Measurements from ENCODE around the gene RASAL3.

Gene RASAL3

DNA sequence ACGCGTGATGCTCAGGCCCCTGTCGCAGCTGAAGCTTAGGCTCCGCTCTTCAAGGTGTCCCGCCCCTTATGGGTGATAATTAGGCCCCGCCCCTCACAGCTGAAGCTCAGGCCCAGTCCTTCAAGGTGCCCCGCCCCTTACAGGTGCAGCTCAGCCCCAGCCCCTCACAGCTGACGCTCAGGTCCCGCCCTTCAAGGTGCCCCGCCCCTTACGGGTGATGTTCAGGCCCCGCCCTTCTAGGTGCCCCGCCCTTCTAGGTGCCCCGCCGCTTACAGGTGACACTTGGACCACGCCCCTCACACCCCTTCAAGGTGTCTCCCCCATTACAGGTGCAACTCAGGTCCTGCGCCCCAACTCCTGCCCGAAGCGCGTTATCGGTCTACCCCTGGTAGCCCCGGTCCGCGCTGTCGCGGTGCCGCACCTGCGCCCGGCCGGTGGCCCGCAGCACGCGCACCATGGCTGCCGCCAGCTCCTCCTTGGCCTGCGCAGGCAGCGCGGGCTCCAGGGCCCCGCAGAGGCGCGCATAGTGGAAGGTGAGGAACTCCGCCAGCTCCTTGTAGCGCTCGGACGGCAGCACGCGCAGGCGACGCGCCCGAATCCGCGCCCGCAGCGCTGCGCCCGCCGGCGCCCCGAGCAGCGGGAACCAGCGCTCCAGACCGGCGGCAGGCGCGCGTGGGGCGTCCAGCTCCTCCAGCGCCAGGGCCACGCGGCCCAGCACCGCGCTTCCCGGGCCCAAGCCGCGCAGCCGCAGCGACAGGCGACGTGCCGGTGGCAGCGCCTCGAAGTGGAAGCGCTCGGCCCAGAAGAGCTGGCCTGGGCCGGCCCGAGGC lies 7.3 kb downstream of the RASAL3 start:
- ATAC-seq = no peak

DNA sequence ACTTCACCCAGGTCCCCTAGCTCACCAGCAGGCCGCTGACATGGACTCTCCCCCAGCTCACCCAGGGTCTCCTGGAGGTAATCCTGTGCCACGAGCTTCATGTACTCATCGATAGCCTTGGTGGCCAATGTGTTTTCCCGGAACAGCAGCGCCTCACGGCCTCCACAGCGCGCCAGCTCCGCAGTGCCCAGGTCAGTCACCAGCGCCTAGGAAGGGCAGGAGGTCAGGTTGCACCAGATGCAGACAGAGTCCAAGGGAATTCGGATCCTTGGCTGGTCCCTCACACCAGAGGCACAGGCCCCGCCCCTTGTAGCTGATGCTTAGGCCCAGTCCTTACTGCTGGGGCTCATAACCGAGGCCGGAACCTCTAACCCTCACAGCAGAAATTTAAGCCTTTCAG lies 7.9 kb downstream of the RASAL3 start:
- TF ChIP-seq ZNF565 (CRISPR knock-in tag; conservative IDR thresholded peaks at IDR 0.05; ENCODE audit: low read depth) (no peak), ZC3H10 (CRISPR knock-in tag; IDR thresholded peaks at IDR 0.05) (no peak), TSHZ2 (CRISPR knock-in tag; IDR thresholded peaks at IDR 0.05) (no peak), ZNF8 (CRISPR knock-in tag; IDR thresholded peaks at IDR 0.05) (no peak), CREB5 (CRISPR knock-in tag; IDR thresholded peaks at IDR 0.05; ENCODE audit: low read depth) (no peak), ARNTL (CRISPR knock-in tag; IDR thresholded peaks at IDR 0.05; ENCODE audit: borderline replicate concordance, low read depth) (no peak)
- ATAC-seq = no peak

More for the DNA sequence above, 7.3 kb downstream of the RASAL3 start:
- TF ChIP-seq CSDC2 (CRISPR knock-in tag; IDR thresholded peaks at IDR 0.05) (no peak), ZNF8 (CRISPR knock-in tag; IDR thresholded peaks at IDR 0.05) (no peak), TCF4 (CRISPR knock-in tag; IDR thresholded peaks at IDR 0.05; ENCODE audit: borderline replicate concordance) (no peak), ISL1 (CRISPR knock-in tag; IDR thresholded peaks at IDR 0.05) (no peak), ZNF70 (CRISPR knock-in tag; IDR thresholded peaks at IDR 0.05) (no peak), ZNF565 (CRISPR knock-in tag; conservative IDR thresholded peaks at IDR 0.05; ENCODE audit: low read depth) (no peak), BACH2 (CRISPR knock-in tag; IDR thresholded peaks at IDR 0.05; ENCODE audit: borderline replicate concordance) (no peak), ARNTL (CRISPR knock-in tag; IDR thresholded peaks at IDR 0.05; ENCODE audit: borderline replicate concordance, low read depth) (no peak), ESRRG (CRISPR knock-in tag; IDR thresholded peaks at IDR 0.05) (no peak)
- TF ChIP-seq, protein P1, sequence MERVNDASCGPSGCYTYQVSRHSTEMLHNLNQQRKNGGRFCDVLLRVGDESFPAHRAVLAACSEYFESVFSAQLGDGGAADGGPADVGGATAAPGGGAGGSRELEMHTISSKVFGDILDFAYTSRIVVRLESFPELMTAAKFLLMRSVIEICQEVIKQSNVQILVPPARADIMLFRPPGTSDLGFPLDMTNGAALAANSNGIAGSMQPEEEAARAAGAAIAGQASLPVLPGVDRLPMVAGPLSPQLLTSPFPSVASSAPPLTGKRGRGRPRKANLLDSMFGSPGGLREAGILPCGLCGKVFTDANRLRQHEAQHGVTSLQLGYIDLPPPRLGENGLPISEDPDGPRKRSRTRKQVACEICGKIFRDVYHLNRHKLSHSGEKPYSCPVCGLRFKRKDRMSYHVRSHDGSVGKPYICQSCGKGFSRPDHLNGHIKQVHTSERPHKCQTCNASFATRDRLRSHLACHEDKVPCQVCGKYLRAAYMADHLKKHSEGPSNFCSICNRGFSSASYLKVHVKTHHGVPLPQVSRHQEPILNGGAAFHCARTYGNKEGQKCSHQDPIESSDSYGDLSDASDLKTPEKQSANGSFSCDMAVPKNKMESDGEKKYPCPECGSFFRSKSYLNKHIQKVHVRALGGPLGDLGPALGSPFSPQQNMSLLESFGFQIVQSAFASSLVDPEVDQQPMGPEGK (CRISPR knock-in tag; IDR thresholded peaks at IDR 0.05; ENCODE audit: borderline replicate concordance) = no peak
- TF ChIP-seq, protein P2, sequence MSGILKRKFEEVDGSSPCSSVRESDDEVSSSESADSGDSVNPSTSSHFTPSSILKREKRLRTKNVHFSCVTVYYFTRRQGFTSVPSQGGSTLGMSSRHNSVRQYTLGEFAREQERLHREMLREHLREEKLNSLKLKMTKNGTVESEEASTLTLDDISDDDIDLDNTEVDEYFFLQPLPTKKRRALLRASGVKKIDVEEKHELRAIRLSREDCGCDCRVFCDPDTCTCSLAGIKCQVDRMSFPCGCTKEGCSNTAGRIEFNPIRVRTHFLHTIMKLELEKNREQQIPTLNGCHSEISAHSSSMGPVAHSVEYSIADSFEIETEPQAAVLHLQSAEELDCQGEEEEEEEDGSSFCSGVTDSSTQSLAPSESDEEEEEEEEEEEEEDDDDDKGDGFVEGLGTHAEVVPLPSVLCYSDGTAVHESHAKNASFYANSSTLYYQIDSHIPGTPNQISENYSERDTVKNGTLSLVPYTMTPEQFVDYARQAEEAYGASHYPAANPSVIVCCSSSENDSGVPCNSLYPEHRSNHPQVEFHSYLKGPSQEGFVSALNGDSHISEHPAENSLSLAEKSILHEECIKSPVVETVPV (CRISPR knock-in tag; IDR thresholded peaks at IDR 0.05) = no peak

GRCh38 chr19:15455996-15456395 lies 8.3 kb downstream of the RASAL3 start:
- TF ChIP-seq CREB5 (CRISPR knock-in tag; IDR thresholded peaks at IDR 0.05; ENCODE audit: low read depth) = no peak
- TF ChIP-seq RARB (CRISPR knock-in tag; IDR thresholded peaks at IDR 0.05) = no peak
- TF ChIP-seq CSDC2 (CRISPR knock-in tag; IDR thresholded peaks at IDR 0.05) = no peak
- TF ChIP-seq ZNF70 (CRISPR knock-in tag; IDR thresholded peaks at IDR 0.05) = no peak
- TF ChIP-seq GLIS3 (CRISPR knock-in tag; IDR thresholded peaks at IDR 0.05) = no peak
- TF ChIP-seq ZNF8 (CRISPR knock-in tag; IDR thresholded peaks at IDR 0.05) = no peak
- TF ChIP-seq ZFP3 (CRISPR knock-in tag; IDR thresholded peaks at IDR 0.05) = no peak
- no peak for TF ChIP-seq BACH2 (CRISPR knock-in tag; IDR thresholded peaks at IDR 0.05; ENCODE audit: borderline replicate concordance)
- TF ChIP-seq TSHZ2 (CRISPR knock-in tag; IDR thresholded peaks at IDR 0.05) = no peak
- TF ChIP-seq ZFP30 (CRISPR knock-in tag; IDR thresholded peaks at IDR 0.05) = no peak
- no peak for TF ChIP-seq ESRRG (CRISPR knock-in tag; IDR thresholded peaks at IDR 0.05)
- no peak for TF ChIP-seq OSR1 (CRISPR knock-in tag; IDR thresholded peaks at IDR 0.05)
- TF ChIP-seq SNAI2 (CRISPR knock-in tag; IDR thresholded peaks at IDR 0.05) = no peak
- no peak for TF ChIP-seq ISL1 (CRISPR knock-in tag; IDR thresholded peaks at IDR 0.05)
- no peak for TF ChIP-seq TCF4 (CRISPR knock-in tag; IDR thresholded peaks at IDR 0.05; ENCODE audit: borderline replicate concordance)
- TF ChIP-seq, protein P1 (CRISPR knock-in tag; IDR thresholded peaks at IDR 0.05; ENCODE audit: borderline replicate concordance) = no peak
- TF ChIP-seq ARNTL (CRISPR knock-in tag; IDR thresholded peaks at IDR 0.05; ENCODE audit: borderline replicate concordance, low read depth) = no peak
- no peak for TF ChIP-seq TOX (CRISPR knock-in tag; IDR thresholded peaks at IDR 0.05; ENCODE audit: borderline replicate concordance)
- ATAC-seq = no peak
